Heart left ventricle (tissue), 13 donors: ENCODE results near the gene TGFB2.

Experiments used
- POLR2A ChIP-seq, 2 donors: fragments of 450-650 bp; IDR thresholded peaks; one replicate each; pipeline ENCODE4 v1.6.1; 2017; ENCODE audit warnings: antibody characterized with exemption in 2 of 2, mild to moderate bottlenecking in 2 of 2, moderate library complexity in 2 of 2
- TF ChIP-seq, protein P1 (sequence below), 12 donors: fragments of 200-600 bp; sonication (generic) in 4 of 12; IDR thresholded peaks; one replicate each; pipeline versions ENCODE4 v1.5.0 to v1.8.0; 2018 to 2022; ENCODE audit warnings: antibody characterized with exemption in 12 of 12, mild to moderate bottlenecking in 5 of 12
- donor health status: ischemic (EF 13 %, LVEDD 7.1; RV severe dilation, severe dysfunction).
- donor health status: DM: no; HTN: yes; CAD: no.
- donor health status: DM: no; HTN: no; CAD: no.
- donor health status: ischemic (EF 25% LVEDD 6.9; RV normal size, moderate dysfunction).
- donor health status: ischemic (EF 25% LVEDD 5.7; RV mildly dilated, moderate dysfunction).
- donor health status: ischemic (EF 35%, LVEDD 5.7; RV mildly dilated, moderate dysfunction).
- donor health status: nonischemic (EF 11% LVEDD 7.7; RV severe dilation, severe dysfunction).
- donor health status: DM: yes; HTN: yes; CAD: no.
- donor health status: PGD.
- donor health status: ischemic (EF 29% LVEDD 5.4; RV normal size, mild dysfunction).
- donor health status: nonischemic (EF 23%, LVEDD 6.1; RV moderate dilation, normal function).

DNA sequence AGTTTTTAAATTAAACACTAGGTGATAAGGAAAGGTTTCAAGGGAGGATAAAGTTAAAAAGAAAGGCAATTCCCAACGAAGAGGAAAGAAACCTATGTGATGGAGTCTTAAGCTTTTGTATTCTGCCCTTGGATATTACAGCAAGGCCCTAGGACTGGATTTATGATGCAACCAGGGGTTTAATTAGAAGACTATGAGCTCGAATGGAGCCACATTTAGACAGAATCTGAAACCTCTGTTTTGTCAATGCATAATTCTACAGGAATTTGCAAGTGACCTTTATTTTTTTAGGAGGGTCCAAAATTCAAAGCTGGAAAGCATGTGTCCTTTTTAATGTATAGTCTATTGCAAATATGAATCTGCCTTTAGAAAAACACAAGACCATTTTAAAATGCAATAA, 37.9 kb downstream of the TGFB2 start:
- TF ChIP-seq, protein P1, sequence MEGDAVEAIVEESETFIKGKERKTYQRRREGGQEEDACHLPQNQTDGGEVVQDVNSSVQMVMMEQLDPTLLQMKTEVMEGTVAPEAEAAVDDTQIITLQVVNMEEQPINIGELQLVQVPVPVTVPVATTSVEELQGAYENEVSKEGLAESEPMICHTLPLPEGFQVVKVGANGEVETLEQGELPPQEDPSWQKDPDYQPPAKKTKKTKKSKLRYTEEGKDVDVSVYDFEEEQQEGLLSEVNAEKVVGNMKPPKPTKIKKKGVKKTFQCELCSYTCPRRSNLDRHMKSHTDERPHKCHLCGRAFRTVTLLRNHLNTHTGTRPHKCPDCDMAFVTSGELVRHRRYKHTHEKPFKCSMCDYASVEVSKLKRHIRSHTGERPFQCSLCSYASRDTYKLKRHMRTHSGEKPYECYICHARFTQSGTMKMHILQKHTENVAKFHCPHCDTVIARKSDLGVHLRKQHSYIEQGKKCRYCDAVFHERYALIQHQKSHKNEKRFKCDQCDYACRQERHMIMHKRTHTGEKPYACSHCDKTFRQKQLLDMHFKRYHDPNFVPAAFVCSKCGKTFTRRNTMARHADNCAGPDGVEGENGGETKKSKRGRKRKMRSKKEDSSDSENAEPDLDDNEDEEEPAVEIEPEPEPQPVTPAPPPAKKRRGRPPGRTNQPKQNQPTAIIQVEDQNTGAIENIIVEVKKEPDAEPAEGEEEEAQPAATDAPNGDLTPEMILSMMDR (IDR thresholded peaks at IDR 0.05): no peak
- TF ChIP-seq POLR2A (IDR thresholded peaks at IDR 0.05): no peak
